SK-N-SH treated with all-trans-retinoic acid at 6 μM for 48 hours (cell line): Measurements from ENCODE around the gene LARGE1.

Experiments used
- ATAC-seq: fragments of 200-7000 bp; cut with Tn5 transposase; 3 replicates; pipeline ENCODE4 v1.9.1; 2020; ENCODE audit warnings: mild to moderate bottlenecking, moderate library complexity
- ARNTL ChIP-seq: fragments of 450-650 bp; formaldehyde crosslinking; IDR thresholded peaks from 2 replicates; pipeline ENCODE4 v1.5.0; 2020; ENCODE audit warnings: low read depth, mild to moderate bottlenecking, moderate library complexity, borderline replicate concordance
- CREB5 ChIP-seq: fragments of 250-450 bp; sonication (Bioruptor Pico); IDR thresholded peaks from 2 replicates; pipeline ENCODE4 v1.5.1; 2020; ENCODE audit warnings: low read depth, mild to moderate bottlenecking, moderate library complexity
- CSDC2 ChIP-seq: fragments of 250-450 bp; sonication (Bioruptor Pico); IDR thresholded peaks from 2 replicates; pipeline ENCODE4 v1.5.0; 2020; ENCODE audit warnings: mild to moderate bottlenecking, moderate library complexity
- CSRNP3 ChIP-seq: fragments of 250-450 bp; sonication (Bioruptor Pico); IDR thresholded peaks from 2 replicates; pipeline ENCODE4 v1.5.1; 2021; ENCODE audit warnings: mild to moderate bottlenecking, moderate library complexity
- ESRRG ChIP-seq: fragments of 250-450 bp; sonication (Bioruptor Pico); IDR thresholded peaks from 2 replicates; pipeline ENCODE4 v1.6.1; 2021; ENCODE audit warnings: mild to moderate bottlenecking
- GLIS3 ChIP-seq: fragments of 250-450 bp; sonication (Bioruptor Pico); IDR thresholded peaks from 2 replicates; pipeline ENCODE4 v1.5.0; 2020; ENCODE audit warnings: mild to moderate bottlenecking, moderate library complexity
- ISL1 ChIP-seq: fragments of 250-450 bp; sonication (Bioruptor Pico); IDR thresholded peaks from 2 replicates; pipeline ENCODE4 v2.1.2; 2022; ENCODE audit warnings: mild to moderate bottlenecking, moderate library complexity
- OSR1 ChIP-seq: fragments of 250-450 bp; sonication (Bioruptor Pico); IDR thresholded peaks from 2 replicates; pipeline ENCODE4 v1.8.0; 2022; ENCODE audit warnings: moderate library complexity, mild to moderate bottlenecking, inconsistent platforms
- PATZ1 ChIP-seq: fragments of 250-450 bp; sonication (Bioruptor Pico); IDR thresholded peaks from 2 replicates; pipeline ENCODE4 v1.8.0; 2020; ENCODE audit warnings: mild to moderate bottlenecking, moderate library complexity, borderline replicate concordance
- POU6F1 ChIP-seq: fragments of 250-450 bp; sonication (Bioruptor Pico); IDR thresholded peaks from 2 replicates; pipeline ENCODE4 v1.8.0; 2021; ENCODE audit warnings: low read depth, mild to moderate bottlenecking, moderate library complexity, borderline replicate concordance
- PPARA ChIP-seq: fragments of 250-450 bp; sonication (Bioruptor Pico); IDR thresholded peaks from 2 replicates; pipeline ENCODE4 v1.5.0; 2020; ENCODE audit warnings: mild to moderate bottlenecking, borderline replicate concordance
- RARB ChIP-seq: fragments of 250-450 bp; sonication (Bioruptor Pico); IDR thresholded peaks from 2 replicates; pipeline ENCODE4 v1.8.0; 2021; ENCODE audit warnings: mild to moderate bottlenecking, moderate library complexity
- SNAI2 ChIP-seq: fragments of 250-450 bp; sonication (Bioruptor Pico); IDR thresholded peaks from 2 replicates; pipeline ENCODE4 v1.5.0; 2020; ENCODE audit warnings: mild to moderate bottlenecking, moderate library complexity
- TCF4 ChIP-seq: fragments of 250-450 bp; sonication (Bioruptor Pico); IDR thresholded peaks from 2 replicates; pipeline ENCODE4 v1.8.0; 2021; ENCODE audit warnings: mild to moderate bottlenecking, moderate library complexity, borderline replicate concordance
- TOX ChIP-seq: fragments of 250-450 bp; sonication (Bioruptor Pico); IDR thresholded peaks from 2 replicates; pipeline ENCODE4 v1.8.0; 2021; ENCODE audit warnings: mild to moderate bottlenecking, moderate library complexity, borderline replicate concordance
- TSHZ2 ChIP-seq: fragments of 250-450 bp; sonication (Bioruptor Pico); IDR thresholded peaks from 2 replicates; pipeline ENCODE4 v1.5.0; 2020; ENCODE audit warnings: mild to moderate bottlenecking, moderate library complexity
- ZFP3 ChIP-seq: fragments of 250-450 bp; sonication (Bioruptor Pico); IDR thresholded peaks from 2 replicates; pipeline ENCODE4 v1.5.0; 2020; ENCODE audit warnings: mild to moderate bottlenecking, moderate library complexity
- ZNF565 ChIP-seq: fragments of 450-650 bp; formaldehyde crosslinking; conservative IDR thresholded peaks from 2 replicates; pipeline ENCODE4 v1.5.0; 2020; ENCODE audit warnings: low read depth, mild to moderate bottlenecking, moderate library complexity
- ZNF70 ChIP-seq: fragments of 450-650 bp; formaldehyde crosslinking; IDR thresholded peaks from 2 replicates; pipeline ENCODE4 v1.5.0; 2020; ENCODE audit warnings: mild to moderate bottlenecking, moderate library complexity
- ZNF8 ChIP-seq: fragments of 450-650 bp; formaldehyde crosslinking; IDR thresholded peaks from 2 replicates; pipeline ENCODE4 v1.5.0; 2020; ENCODE audit warnings: mild to moderate bottlenecking, moderate library complexity

Gene LARGE1

GRCh38 chr22:33272180-33272579 lies 648.1 kb downstream of the LARGE1 start:
- ATAC-seq, result no peak
- TF ChIP-seq SNAI2 (CRISPR knock-in tag) (no peak), OSR1 (CRISPR knock-in tag) (no peak), ZNF565 (no peak)

GRCh38 chr22:33271390-33272161 lies 648.7 kb downstream of the LARGE1 start:
- TF ChIP-seq POU6F1 (CRISPR knock-in tag) (no peak), ARNTL (no peak), ZNF70 (CRISPR knock-in tag) (no peak), ISL1 (no peak), CSDC2 (CRISPR knock-in tag) (no peak), PPARA (CRISPR knock-in tag) (no peak), ESRRG (CRISPR knock-in tag) (no peak)
- TF ChIP-seq, all 23 proteins: peak for 0
- ATAC-seq, result no peak

GRCh38 chr22:33270596-33270995 lies 649.7 kb downstream of the LARGE1 start:
- TF ChIP-seq CSDC2 (CRISPR knock-in tag) (no peak), SNAI2 (CRISPR knock-in tag) (no peak), ISL1 (no peak), ARNTL (no peak), PPARA (CRISPR knock-in tag) (no peak), ZNF8 (CRISPR knock-in tag) (no peak), OSR1 (CRISPR knock-in tag) (no peak), TCF4 (no peak), ZFP3 (CRISPR knock-in tag) (no peak), POU6F1 (CRISPR knock-in tag) (no peak)
- TF ChIP-seq, all 23 proteins: peak for 0
- ATAC-seq, result no peak

GRCh38 chr22:33261699-33262098 lies 658.6 kb downstream of the LARGE1 start:
- ATAC-seq, result no peak
- no peak for TF ChIP-seq RARB (CRISPR knock-in tag)
- no peak for TF ChIP-seq TOX
- TF ChIP-seq CSRNP3 (CRISPR knock-in tag), result no peak
- no peak for TF ChIP-seq OSR1 (CRISPR knock-in tag)
- TF ChIP-seq ISL1, result no peak
- TF ChIP-seq SNAI2 (CRISPR knock-in tag), result no peak
- no peak for TF ChIP-seq TCF4
- TF ChIP-seq POU6F1 (CRISPR knock-in tag), result no peak

GRCh38 chr22:33260498-33260897 lies 659.8 kb downstream of the LARGE1 start:
- no peak for ATAC-seq
- TF ChIP-seq ZNF8 (CRISPR knock-in tag), result no peak
- no peak for TF ChIP-seq ARNTL
- TF ChIP-seq CREB5 (CRISPR knock-in tag), result no peak
- no peak for TF ChIP-seq GLIS3 (CRISPR knock-in tag)
- TF ChIP-seq ZNF565, result no peak
- no peak for TF ChIP-seq PATZ1 (CRISPR knock-in tag)
- TF ChIP-seq TSHZ2 (CRISPR knock-in tag), result no peak
